Spleen (tissue), 7 donors: ENCODE measurements around the gene MTG1.

Experiments
- POLR2AphosphoS5 ChIP-seq, 3 donors: sonication (generic); formaldehyde crosslinking; IDR thresholded peaks; one replicate each; pipeline ENCODE4 v1.5.1; 2017; ENCODE audit warnings: antibody characterized with exemption in 3 of 3
- TF ChIP-seq, protein P1 (sequence below), 11 experiments: fragments of 200-600 bp in 7 of 11; fragments of 450-650 bp in 4 of 11; sonication (generic) in 4 of 11; IDR thresholded peaks in 8 of 11; conservative IDR thresholded peaks in 3 of 11; 1 replicate in 7 of 11; 2 replicates in 4 of 11; pipeline versions ENCODE4 v1.4.0 to v1.8.0; 2016 to 2021; ENCODE audit warnings: antibody characterized with exemption in 11 of 11, inconsistent platforms in 4 of 11, mild to moderate bottlenecking in 1 of 11
- donor health status: DM: no; HTN: no; CAD: no; lungs with moderate emphysema.
- donor health status: DM: no; HTN: no; CAD: no.
- donor health status: DM: no; HTN: no; CAD: no.

DNA sequence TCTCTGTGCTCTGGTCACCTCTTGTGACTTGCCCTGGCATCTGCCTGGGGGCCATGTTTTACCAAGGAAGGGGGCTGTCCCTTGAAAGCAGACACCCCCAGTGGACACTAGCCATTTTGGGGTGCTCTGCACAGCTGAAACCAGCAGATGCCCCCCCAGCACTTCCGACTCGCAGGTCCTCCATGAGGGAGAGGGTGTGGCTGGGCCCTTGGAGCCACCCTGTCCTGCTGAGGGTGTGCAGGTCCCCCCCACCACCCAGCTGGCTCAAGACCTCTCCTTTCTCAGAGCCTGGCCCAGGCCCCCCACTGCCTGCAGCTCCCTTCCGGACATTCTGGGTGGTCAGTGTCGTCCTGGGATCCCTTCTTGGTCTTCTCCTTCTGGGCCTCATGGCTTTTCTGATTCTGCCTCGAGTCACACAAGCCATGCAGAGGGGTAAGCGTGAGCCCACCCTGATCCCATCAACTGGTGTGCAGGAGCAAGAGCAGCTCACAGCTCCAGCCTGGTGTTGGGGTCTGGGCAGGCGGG is 72.1 kb downstream of the MTG1 start:
- TF ChIP-seq, protein P1, sequence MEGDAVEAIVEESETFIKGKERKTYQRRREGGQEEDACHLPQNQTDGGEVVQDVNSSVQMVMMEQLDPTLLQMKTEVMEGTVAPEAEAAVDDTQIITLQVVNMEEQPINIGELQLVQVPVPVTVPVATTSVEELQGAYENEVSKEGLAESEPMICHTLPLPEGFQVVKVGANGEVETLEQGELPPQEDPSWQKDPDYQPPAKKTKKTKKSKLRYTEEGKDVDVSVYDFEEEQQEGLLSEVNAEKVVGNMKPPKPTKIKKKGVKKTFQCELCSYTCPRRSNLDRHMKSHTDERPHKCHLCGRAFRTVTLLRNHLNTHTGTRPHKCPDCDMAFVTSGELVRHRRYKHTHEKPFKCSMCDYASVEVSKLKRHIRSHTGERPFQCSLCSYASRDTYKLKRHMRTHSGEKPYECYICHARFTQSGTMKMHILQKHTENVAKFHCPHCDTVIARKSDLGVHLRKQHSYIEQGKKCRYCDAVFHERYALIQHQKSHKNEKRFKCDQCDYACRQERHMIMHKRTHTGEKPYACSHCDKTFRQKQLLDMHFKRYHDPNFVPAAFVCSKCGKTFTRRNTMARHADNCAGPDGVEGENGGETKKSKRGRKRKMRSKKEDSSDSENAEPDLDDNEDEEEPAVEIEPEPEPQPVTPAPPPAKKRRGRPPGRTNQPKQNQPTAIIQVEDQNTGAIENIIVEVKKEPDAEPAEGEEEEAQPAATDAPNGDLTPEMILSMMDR (IDR thresholded peaks at IDR 0.05 in 8 of 11, conservative IDR thresholded peaks at IDR 0.05 in 3 of 11) = no peak
- TF ChIP-seq POLR2AphosphoS5 (IDR thresholded peaks at IDR 0.05) = no peak
